ENCODE data around the gene DDX17.

The DDX17 gene

GRCh38 chr22:38435010-38435409, 71.1 kb downstream of the DDX17 start:
- peak; percentile 14 for TF ChIP-seq CTCF (IDR thresholded peaks at IDR 0.05; ENCODE audit: low read depth, low read length, missing control alignments)
- DNase-seq (ENCODE audit: extremely low read depth, low read depth): no peak
- H3K4me3 ChIP-seq (replicated peaks; ENCODE audit: low read depth, low read length): no peak overlapping the region

- no peak overlapping the region for H3K4me3 ChIP-seq (replicated peaks; ENCODE audit: low read depth, low read length)
- no peak for DNase-seq (ENCODE audit: extremely low read depth, low read depth)
- TF ChIP-seq CTCF (IDR thresholded peaks at IDR 0.05; ENCODE audit: low read depth, low read length, missing control alignments): no peak
Observed at GRCh38 chr22:38433871-38434270, 72.2 kb downstream of the DDX17 start.
